RWPE2 (cell line): Measurements from ENCODE around the gene DACT1.

Experiments
- ATAC-seq: fragments of 200-7000 bp; cut with Tn5 transposase; 3 replicates; pipeline ENCODE4 v1.9.1; 2021; ENCODE audit warnings: low read depth
- DNase-seq: peaks from one replicate; pipeline ENCODE4 v3.0.0-alpha.2; 2020; ENCODE audit warnings: low spot score
- H3K27ac ChIP-seq: fragments of 450-650 bp; 2 replicates; pipeline ENCODE4 v1.5.1; 2017; ENCODE audit warnings: mild to moderate bottlenecking; ENCODE audit not compliant: poor library complexity, severe bottlenecking
- H3K27me3 ChIP-seq: fragments of 250-450 bp; sonication (Bioruptor Pico); 2 replicates; pipeline ENCODE4 v1.5.1; 2021; ENCODE audit warnings: mild to moderate bottlenecking, moderate library complexity; ENCODE audit not compliant: insufficient read depth, poor library complexity, severe bottlenecking
- H3K36me3 ChIP-seq: fragments of 250-450 bp; sonication (Bioruptor Pico); 2 replicates; pipeline ENCODE4 v1.5.1; 2020; ENCODE audit warnings: low read depth, mild to moderate bottlenecking, moderate library complexity
- H3K4me1 ChIP-seq: fragments of 250-450 bp; sonication (Bioruptor Pico); 2 replicates; pipeline ENCODE4 v1.5.1; 2021; ENCODE audit warnings: mild to moderate bottlenecking, moderate library complexity; ENCODE audit not compliant: insufficient read depth, poor library complexity, severe bottlenecking
- H3K4me3 ChIP-seq: fragments of 250-450 bp; sonication (Bioruptor Pico); 2 replicates; pipeline ENCODE4 v1.5.1; 2021; ENCODE audit warnings: mild to moderate bottlenecking, moderate library complexity; ENCODE audit not compliant: severe bottlenecking
- H3K9me3 ChIP-seq: fragments of 250-450 bp; sonication (Bioruptor Pico); 2 replicates; pipeline ENCODE4 v1.5.1; 2021; ENCODE audit warnings: mild to moderate bottlenecking, moderate library complexity; ENCODE audit not compliant: severe bottlenecking
- TF ChIP-seq, protein P1 (sequence below): fragments of 450-650 bp; IDR thresholded peaks from one replicate; pipeline ENCODE4 v1.5.1; 2017; ENCODE audit warnings: mild to moderate bottlenecking, moderate library complexity; ENCODE audit not compliant: poor library complexity, severe bottlenecking

The DACT1 gene

DNA sequence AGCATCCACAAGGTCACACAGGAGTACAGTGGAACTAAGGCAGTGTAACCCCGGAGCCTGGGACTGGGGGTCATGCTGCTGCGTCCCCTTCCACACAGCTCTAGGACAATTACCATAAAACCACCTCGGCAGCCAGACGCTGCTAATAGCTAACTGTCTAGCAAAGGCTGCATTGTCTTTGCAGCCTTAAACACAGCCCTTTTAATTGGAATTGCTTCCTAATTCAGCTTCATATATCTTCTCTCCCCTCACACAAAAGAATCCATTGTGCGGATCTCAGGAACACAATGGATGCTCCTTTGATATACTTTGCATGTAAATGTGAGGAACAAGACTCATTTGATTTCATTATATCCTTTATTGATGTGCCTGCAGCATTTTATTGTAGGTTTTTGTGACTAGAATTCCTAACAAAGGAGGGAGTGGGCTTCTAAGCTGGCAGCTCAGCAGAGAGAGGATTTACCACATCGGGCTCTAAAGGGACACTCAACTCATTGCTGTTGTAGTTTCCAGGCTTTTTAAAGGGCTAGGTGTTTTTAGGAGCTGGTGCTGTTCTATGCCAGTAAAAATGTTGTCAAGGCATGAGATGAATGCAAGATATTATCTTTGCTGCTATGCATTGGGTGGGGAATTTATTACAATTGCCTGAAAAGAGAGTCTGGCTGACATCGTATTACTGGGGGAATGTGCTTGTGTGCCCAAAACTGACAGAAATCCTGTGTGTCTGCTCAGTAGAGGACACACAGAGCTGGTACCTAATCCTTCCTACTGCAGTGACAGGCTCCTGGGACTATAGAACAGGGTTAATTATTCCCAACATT lies 30.4 kb upstream of the DACT1 start:
- Histone ChIP-seq H3K27ac (no peak overlapping the region), H3K4me1 (no peaks in the 10 kb centered on the region), H3K36me3 (no peaks in the 10 kb centered on the region), H3K9me3 (no peaks in the 10 kb centered on the region), H3K27me3 (no peaks in the 10 kb centered on the region), H3K4me3 (no peak overlapping the region)
- ATAC-seq (peak; percentile 7; the same call in 2 of the 3 replicates), DNase-seq (no peak)
- TF ChIP-seq, protein P1, sequence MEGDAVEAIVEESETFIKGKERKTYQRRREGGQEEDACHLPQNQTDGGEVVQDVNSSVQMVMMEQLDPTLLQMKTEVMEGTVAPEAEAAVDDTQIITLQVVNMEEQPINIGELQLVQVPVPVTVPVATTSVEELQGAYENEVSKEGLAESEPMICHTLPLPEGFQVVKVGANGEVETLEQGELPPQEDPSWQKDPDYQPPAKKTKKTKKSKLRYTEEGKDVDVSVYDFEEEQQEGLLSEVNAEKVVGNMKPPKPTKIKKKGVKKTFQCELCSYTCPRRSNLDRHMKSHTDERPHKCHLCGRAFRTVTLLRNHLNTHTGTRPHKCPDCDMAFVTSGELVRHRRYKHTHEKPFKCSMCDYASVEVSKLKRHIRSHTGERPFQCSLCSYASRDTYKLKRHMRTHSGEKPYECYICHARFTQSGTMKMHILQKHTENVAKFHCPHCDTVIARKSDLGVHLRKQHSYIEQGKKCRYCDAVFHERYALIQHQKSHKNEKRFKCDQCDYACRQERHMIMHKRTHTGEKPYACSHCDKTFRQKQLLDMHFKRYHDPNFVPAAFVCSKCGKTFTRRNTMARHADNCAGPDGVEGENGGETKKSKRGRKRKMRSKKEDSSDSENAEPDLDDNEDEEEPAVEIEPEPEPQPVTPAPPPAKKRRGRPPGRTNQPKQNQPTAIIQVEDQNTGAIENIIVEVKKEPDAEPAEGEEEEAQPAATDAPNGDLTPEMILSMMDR, result no peak

DNA sequence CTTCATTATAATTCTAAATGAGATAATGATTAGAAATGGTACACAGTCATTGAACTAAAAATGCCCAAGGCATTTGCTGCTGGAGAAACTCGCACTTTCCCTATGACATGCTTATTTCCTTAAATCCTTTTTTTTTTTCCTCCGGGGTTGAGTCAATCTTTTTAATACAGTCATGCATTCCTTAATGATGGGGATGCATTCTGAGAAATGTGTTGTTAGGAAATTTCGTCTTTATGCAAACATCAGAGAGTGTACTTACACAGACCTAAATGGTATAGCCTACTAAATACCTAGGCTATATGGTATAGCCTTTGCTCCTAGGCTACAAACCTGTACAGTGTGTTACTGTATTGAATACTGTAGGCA lies 29.8 kb upstream of the DACT1 start:
- no peak overlapping the region for H3K4me3 ChIP-seq
- no peaks in the 10 kb centered on the region for H3K36me3 ChIP-seq
- peak; percentile 90 for ATAC-seq
- H3K4me1 ChIP-seq, result no peaks in the 10 kb centered on the region
- no peaks in the 10 kb centered on the region for H3K9me3 ChIP-seq
- no peak overlapping the region for H3K27ac ChIP-seq
- no peak for DNase-seq
- H3K27me3 ChIP-seq, result no peaks in the 10 kb centered on the region
- TF ChIP-seq, protein P1, result no peak

DNA sequence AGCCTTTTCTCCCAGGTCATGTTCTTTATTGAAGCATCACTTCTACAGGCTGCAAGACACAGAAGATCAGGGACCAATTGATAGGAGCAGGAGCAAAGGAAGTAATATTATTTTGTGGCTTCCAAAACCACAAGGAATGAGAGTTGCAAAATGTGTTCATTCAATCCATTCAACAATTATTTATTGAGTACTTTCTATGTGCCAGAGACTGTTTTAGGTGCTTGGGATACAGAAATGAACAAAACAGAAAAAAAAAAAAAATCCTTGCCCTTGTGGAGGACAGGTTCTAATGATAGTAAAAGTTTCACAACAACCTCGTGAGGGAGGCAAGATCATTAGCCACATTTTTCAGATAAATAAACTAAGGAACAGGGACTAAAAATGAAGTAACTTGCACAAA lies 20.1 kb upstream of the DACT1 start:
- no peak overlapping the region for H3K4me3 ChIP-seq
- no peaks in the 10 kb centered on the region for H3K4me1 ChIP-seq
- H3K27me3 ChIP-seq, result no peaks in the 10 kb centered on the region
- TF ChIP-seq, protein P1, result no peak
- H3K9me3 ChIP-seq, result no peaks in the 10 kb centered on the region
- DNase-seq, result no peak
- no peaks in the 10 kb centered on the region for H3K36me3 ChIP-seq
- H3K27ac ChIP-seq, result no peak overlapping the region
- no peak for ATAC-seq

DNA sequence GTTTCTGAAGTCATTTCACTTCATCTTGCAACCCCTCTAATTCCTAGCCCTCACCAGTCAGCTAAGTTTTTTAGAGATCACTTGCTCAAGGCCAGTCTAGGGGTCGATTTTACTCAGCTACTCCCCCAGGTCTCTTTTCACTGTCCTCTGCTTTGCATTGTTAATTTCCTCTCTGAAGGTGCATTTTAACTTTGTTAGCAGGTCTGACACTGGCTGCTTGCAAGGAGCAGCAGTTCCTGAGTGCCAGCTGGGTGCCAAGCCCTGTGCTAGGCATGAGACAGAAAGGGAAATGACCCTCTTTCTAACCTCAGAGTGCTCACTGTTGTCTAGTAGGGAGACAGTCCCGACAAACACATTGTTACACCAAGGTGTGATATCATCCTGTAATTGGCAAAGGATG lies 17.8 kb upstream of the DACT1 start:
- no peak overlapping the region for H3K27ac ChIP-seq
- ATAC-seq, result no peak
- H3K27me3 ChIP-seq, result no peaks in the 10 kb centered on the region
- TF ChIP-seq, protein P1, result no peak
- DNase-seq, result no peak
- no peak overlapping the region for H3K4me3 ChIP-seq
- no peaks in the 10 kb centered on the region for H3K9me3 ChIP-seq
- H3K36me3 ChIP-seq, result no peaks in the 10 kb centered on the region
- H3K4me1 ChIP-seq, result no peaks in the 10 kb centered on the region

GRCh38 chr14:58625438-58625837 lies 12.3 kb upstream of the DACT1 start:
- no peaks in the 10 kb centered on the region for H3K27me3 ChIP-seq

More at GRCh38 chr14:58625438-58625837, 12.3 kb upstream of the DACT1 start:
- H3K4me1 ChIP-seq, result no peaks in the 10 kb centered on the region
- no peaks in the 10 kb centered on the region for H3K9me3 ChIP-seq
- no peak overlapping the region for H3K4me3 ChIP-seq
- DNase-seq (no peak), ATAC-seq (no peak)
- H3K27ac ChIP-seq, result no peak overlapping the region
- TF ChIP-seq, protein P1, result no peak
- no peaks in the 10 kb centered on the region for H3K36me3 ChIP-seq
